Fibroblast of skin of left quadriceps (primary cell): ENCODE data around the gene BCL7A.
"Not testable (repeated sequence)": the region's sequence is repeated elsewhere in the genome, so short reads cannot be mapped to it uniquely, and the experiment has no call there.

Experiments
- DNase-seq, 2 experiments: peaks; one replicate each; pipeline ENCODE4 v3.0.0-alpha.2; 2013; ENCODE audit warnings: low read depth in 2 of 2

Gene BCL7A

GRCh38 chr12:122021822-122022392, at the start of gene BCL7A:
Gene BCL7A (plus strand): TSS chr12:122021884. CDS start chr12:122022092, 208 bp downstream.
- peak in 1 of 2 experiments; percentile 57 for DNase-seq

GRCh38 chr12:121974026-121974985, 47.4 kb upstream of the BCL7A start:
- no peak for DNase-seq

GRCh38 chr12:121975021-121975420, 46.7 kb upstream of the BCL7A start:
- no peak for DNase-seq

GRCh38 chr12:121976950-121977349, 44.7 kb upstream of the BCL7A start:
- DNase-seq: no peak

- no peak for DNase-seq
Measured at GRCh38 chr12:121980191-121980891, 41.3 kb upstream of the BCL7A start.

- no peak for DNase-seq
Measured at GRCh38 chr12:121980892-121981272, 40.8 kb upstream of the BCL7A start.

DNA sequence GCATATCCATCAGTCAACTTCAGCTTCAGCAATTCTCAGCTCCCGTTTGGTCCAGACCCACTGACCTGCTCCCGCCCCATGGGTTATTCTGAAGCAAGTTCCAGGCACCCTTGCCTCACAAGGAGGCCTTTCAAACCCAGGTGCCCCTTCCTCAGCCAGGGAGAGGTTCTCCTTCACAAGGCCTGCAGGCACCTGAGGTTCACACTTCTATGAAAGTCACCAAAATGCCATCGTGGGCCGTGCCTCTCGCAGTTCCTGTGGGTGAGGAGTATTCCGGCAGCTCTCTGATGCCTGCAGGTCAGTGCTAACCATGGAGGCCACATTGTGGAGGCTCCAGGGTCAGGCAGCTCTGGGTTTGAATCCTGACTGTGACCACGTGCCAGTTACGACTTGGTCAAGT, 40.2 kb upstream of the BCL7A start:
- DNase-seq: no peak

- no peak for DNase-seq
Measured at GRCh38 chr12:121982950-121983349, 38.7 kb upstream of the BCL7A start.

DNA sequence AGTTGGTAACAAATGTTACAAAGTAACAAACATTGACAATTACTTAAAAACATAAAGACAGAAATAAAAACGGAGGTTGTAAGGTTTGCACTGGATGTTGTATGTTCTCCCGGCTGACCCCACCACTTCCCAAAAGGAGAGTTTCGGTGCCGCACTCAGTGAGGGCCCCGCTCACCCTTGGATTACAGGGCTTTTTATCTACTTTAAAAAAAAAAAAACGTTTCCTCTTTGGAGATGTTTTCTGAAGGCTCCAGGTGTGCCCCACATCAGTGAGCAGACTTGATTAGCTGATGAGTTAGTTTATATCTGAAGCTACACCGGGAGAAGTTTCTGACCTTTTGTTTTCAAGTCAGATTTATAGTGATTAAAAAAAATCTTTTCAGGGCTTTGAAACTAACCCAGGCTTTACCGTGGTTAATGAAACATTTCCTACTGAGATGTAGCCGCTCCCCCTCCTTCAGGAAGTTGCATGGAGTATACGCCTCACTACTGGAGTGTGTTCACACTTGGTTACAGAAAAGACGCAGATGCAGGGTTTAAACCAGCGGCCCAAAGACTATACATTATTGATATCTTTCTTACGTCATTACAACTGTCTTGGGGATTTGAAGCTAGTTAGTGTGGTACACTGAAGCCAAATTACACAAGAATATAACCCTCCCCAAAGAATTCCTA, 38.0 kb upstream of the BCL7A start:
- DNase-seq: peak in 1 of 2 experiments; percentile 12

- no peak for DNase-seq
Measured at GRCh38 chr12:121986489-121987245, 35.0 kb upstream of the BCL7A start.

GRCh38 chr12:121988519-121988918, 33.2 kb upstream of the BCL7A start:
- not testable (repeated sequence) for DNase-seq

DNA sequence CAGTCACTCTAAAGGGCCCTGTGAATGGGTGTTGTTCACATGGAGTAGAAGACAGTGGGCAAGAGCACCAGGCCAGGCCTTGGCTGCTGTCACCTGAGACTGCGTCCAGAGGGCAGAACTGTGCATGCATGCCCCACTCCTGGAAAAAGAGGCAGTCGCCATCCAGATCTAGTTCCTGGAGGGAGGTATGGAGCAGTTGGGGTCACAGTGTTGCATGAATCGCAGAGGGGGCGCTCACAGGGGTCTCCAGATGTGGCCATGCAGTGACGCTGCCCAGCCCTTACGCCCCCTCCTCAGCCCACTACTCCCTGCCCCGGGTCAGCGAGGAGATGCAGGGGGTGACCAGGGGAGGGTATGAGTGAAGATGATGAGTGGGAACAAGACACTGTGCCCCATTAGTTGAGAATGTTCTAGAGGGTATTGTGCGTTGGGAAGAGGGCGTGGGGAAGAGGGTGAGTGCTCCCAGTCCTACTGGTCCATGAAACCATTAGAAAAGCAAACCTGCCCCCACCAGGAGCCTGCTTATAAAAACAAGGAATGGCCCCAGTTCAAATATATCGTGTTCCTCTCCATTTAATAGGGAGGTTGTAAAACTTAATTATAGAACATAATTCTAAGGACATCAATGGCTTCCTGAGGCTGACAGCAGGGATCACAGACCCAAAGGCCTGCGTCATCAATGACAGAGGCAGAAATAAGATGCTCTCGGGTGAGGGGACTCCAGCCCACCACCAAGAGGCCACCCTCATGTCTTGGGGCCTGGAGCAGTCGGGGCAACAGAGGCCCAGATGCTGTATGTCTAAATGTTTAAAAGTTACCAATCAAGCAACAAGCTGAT, 32.2 kb upstream of the BCL7A start:
- no peak for DNase-seq

DNA sequence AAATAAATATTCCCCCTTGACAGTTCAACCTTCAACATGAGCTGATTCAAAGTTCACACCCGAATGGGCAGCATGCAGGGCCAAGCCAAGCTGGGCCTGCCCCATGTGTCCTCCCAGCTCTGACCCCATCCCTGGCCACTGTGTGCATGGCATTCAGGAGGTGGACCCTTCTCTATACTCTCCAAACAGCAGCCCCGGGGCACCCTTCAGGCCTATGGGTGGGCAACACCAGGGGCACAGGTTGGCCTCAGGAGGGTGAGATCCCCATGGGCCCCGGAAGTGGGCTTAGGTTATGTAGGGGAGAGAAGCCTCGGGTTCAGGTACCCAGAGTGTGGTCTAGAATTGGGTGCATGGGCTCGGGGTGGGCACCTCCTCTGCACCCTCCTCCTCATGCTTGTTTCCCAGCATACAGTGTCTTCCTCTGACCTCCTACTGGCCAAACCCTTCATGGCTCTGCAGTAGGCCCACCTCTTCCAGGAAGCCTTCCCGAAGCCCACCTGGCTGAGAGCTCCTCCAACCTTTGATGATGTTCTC, 31.5 kb upstream of the BCL7A start:
- DNase-seq: no peak

DNA sequence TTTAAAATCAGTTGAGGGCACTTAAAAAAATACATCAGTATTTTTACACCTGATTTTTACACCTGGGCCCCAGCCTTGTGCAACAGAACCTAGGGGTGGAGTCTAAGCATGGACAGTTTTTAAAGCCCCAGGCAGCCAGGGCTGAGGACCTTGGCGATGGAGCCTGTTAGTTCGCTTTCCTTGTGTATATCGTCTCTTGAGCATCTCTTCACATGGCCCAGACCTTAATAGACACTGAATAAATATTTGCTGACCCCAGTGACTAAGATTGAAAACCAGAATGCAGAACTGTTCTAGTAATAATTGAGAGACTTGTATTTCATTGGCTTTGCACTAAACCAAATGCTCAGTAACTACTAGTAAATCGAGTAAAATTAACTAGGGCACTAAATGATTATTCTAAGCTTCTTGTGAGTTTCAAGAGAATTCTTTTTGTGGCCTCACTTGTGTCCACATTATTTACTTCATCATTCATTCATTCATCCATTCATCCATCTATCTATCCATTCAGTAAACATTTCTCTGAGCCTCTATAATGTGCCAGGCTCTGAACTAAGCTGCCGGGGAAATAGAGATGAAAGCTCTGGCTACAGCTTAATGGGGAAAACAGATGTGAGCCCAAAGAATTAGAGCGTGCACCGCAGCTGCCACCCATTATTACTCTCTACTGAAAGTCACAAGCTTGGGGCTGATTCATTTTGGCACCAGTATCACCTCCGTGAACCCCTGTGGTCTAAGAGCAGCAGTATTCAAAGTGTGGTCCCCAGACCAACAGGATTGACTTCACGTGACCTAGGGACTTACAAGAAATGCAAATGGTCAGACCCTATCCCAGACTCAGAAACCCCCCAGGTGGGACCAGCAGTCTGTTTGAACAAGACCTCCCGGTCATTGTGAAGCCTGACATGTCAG, 30.7 kb upstream of the BCL7A start:
- peak in 1 of 2 experiments; percentile 13 for DNase-seq

GRCh38 chr12:121992059-121992879, 29.4 kb upstream of the BCL7A start:
- peak; percentile 93 for DNase-seq

DNA sequence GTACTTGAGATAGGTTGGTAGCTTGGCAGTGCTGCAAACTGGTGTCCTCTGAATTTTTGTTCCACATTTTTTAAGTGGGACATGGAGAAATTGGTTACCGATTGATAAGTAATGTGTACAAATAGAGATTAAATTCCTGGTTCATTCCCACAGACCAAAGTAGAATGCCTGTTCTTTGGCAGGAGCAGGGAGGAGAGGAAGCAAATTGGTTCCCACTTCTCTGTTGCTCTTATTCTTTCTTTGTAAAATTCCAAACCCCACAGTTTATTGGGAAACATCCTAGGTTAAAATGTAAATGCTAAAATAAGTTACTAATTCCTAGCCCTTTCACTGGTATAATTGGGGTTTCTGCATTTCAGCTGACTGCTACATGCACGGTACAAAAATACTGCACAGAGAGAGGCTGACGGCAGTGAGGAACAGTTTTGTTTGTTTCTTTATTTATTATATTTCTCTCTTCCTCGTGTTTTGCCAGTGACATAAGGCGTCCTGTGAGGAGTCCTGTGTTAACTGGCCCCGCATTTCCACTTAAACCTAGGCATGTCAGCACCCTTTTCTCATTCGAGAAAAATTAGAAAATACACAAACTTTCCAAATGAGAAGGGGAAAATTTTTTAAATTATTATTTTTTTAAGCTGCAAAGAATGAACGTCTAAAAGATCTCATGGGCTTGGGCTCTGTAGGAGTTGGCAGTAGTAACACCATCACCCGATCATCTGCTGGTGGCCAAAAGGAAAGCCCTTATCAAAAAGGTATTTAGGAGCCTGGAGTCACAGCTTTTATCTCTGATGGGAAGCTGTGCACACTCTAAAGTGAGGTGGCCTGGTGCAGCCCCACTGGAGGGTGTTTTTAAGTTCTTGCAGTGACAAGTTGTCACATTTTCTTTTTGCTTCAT, 25.4 kb upstream of the BCL7A start:
- no peak for DNase-seq
